Keratinocyte (primary cell): ENCODE data around the gene UNK. TPM values are rescaled to one million over a fixed set of nuclear protein-coding genes. Genes with fewer than 3 reads are reported as not detected.

Source experiments
- DNase-seq: peaks from one replicate; pipeline ENCODE4 v3.0.0-alpha.2; 2011; ENCODE audit warnings: low read depth, missing footprints, low spot score
- FAIRE-seq: peaks from 2 replicates; lab custom pipeline; 2011; peaks lifted over from hg19 to GRCh38; lab: Jason Lieb, UNC
- H2AFZ ChIP-seq: 2 replicates; pipeline ENCODE4 v1.6.0; 2012; ENCODE audit warnings: low read length, control low read depth, inconsistent platforms; ENCODE audit not compliant: control insufficient read depth
- H3K27ac ChIP-seq: 2 replicates; pipeline ENCODE4 v1.5.1; 2011; ENCODE audit warnings: low read length; ENCODE audit not compliant: control insufficient read depth, insufficient read depth
- H3K27me3 ChIP-seq: 3 replicates; pipeline ENCODE4 v1.6.0; 2011; ENCODE audit warnings: low read length; ENCODE audit not compliant: control insufficient read depth, insufficient read depth; ENCODE audit errors: extremely low read depth
- H3K36me3 ChIP-seq, 2 experiments: 2 replicates in 1 of 2; 3 replicates in 1 of 2; pipeline ENCODE4 v1.5.1; 2011; ENCODE audit warnings: low read length in 2 of 2, mild to moderate bottlenecking in 1 of 2; ENCODE audit not compliant: control insufficient read depth in 2 of 2, insufficient read depth in 2 of 2; ENCODE audit errors: extremely low read depth in 1 of 2
- H3K4me1 ChIP-seq: 3 replicates; pipeline ENCODE4 v1.5.1; 2011; ENCODE audit warnings: low read length; ENCODE audit not compliant: control insufficient read depth, insufficient read depth; ENCODE audit errors: extremely low read depth
- H3K4me2 ChIP-seq: 3 replicates; pipeline ENCODE4 v1.6.0; 2011; ENCODE audit warnings: low read depth, low read length; ENCODE audit not compliant: control insufficient read depth, insufficient read depth; ENCODE audit errors: extremely low read depth
- H3K4me3 ChIP-seq, 3 experiments: fragments of 200-600 bp in 1 of 3; sonication (generic) in 1 of 3; 2 replicates in 2 of 3; 3 replicates in 1 of 3; pipeline ENCODE4 v1.5.1; 2011 to 2016; ENCODE audit warnings: low read length in 3 of 3, mild to moderate bottlenecking in 3 of 3, control low read depth in 2 of 3, inconsistent platforms in 1 of 3, low read depth in 1 of 3, mixed read lengths in 1 of 3, mixed run types in 1 of 3, moderate library complexity in 1 of 3; ENCODE audit not compliant: control insufficient read depth in 2 of 3, insufficient read depth in 2 of 3; ENCODE audit errors: extremely low read depth in 1 of 3
- H3K79me2 ChIP-seq: 2 replicates; pipeline ENCODE4 v1.6.0; 2012; ENCODE audit warnings: low read length; ENCODE audit not compliant: control insufficient read depth, insufficient read depth
- H3K9ac ChIP-seq: 3 replicates; pipeline ENCODE4 v1.6.0; 2011; ENCODE audit warnings: low read length; ENCODE audit not compliant: control insufficient read depth, insufficient read depth; ENCODE audit errors: extremely low read depth
- H3K9me1 ChIP-seq: 3 replicates; pipeline ENCODE4 v1.6.0; 2011; ENCODE audit warnings: low read length; ENCODE audit not compliant: control insufficient read depth, insufficient read depth; ENCODE audit errors: extremely low read depth
- H3K9me3 ChIP-seq: 2 replicates; pipeline ENCODE4 v1.5.1; 2012; ENCODE audit warnings: low read depth, low read length; ENCODE audit not compliant: control insufficient read depth
- H4K20me1 ChIP-seq: 3 replicates; pipeline ENCODE4 v1.6.0; 2011; ENCODE audit warnings: low read length; ENCODE audit not compliant: control insufficient read depth, insufficient read depth; ENCODE audit errors: extremely low read depth
- EZH2 ChIP-seq: IDR thresholded peaks from one replicate; pipeline ENCODE4 v1.6.1; 2012; ENCODE audit warnings: inconsistent platforms, mild to moderate bottlenecking, low read length, moderate library complexity
- dilution Hi-C: fragments of 300-500 bp; cut with MboI; formaldehyde crosslinking; loops from one replicate; pipeline ENCODE4 v1.7.0; 2020; ENCODE audit warnings: low sequenced_read_pairs; ENCODE audit not compliant: extremely low pct_ligation_motif_present
- polyA plus RNA-seq, 5 experiments: library from polyadenylated mRNA; depleted of rRNA in 3 of 5; stranded (reverse) in 3 of 5; stranded (forward) in 1 of 5; unstranded in 1 of 5; fragments of >200 nt; gene quantifications; 1 replicate in 1 of 5; 2 replicates in 3 of 5; 3 replicates in 1 of 5; pipeline versions ENCODE4 v1.2.1 to v1.2.3, GENCODE V29; 2011 to 2012; ENCODE audit warnings: missing spikeins in 2 of 5, low read depth in 1 of 5, low replicate concordance in 1 of 5
- TF ChIP-seq, protein P1 (sequence below), 3 experiments: IDR thresholded peaks in 1 of 3; conservative IDR thresholded peaks in 1 of 3; optimal IDR thresholded peaks in 1 of 3; 2 replicates in 2 of 3; 3 replicates in 1 of 3; pipeline versions ENCODE3 to v1.5.1; 2011; ENCODE audit warnings: low read length in 3 of 3, mild to moderate bottlenecking in 3 of 3, moderate library complexity in 2 of 3, control low read depth in 1 of 3, inconsistent platforms in 1 of 3; ENCODE audit not compliant: insufficient read depth in 2 of 3; ENCODE audit errors: extremely low read depth in 1 of 3

The UNK gene
- polyA plus RNA-seq, 1 donor (not counting 4 experiments of a cell fraction or from before 2014, with no cell fraction given): 13.0 TPM

DNA sequence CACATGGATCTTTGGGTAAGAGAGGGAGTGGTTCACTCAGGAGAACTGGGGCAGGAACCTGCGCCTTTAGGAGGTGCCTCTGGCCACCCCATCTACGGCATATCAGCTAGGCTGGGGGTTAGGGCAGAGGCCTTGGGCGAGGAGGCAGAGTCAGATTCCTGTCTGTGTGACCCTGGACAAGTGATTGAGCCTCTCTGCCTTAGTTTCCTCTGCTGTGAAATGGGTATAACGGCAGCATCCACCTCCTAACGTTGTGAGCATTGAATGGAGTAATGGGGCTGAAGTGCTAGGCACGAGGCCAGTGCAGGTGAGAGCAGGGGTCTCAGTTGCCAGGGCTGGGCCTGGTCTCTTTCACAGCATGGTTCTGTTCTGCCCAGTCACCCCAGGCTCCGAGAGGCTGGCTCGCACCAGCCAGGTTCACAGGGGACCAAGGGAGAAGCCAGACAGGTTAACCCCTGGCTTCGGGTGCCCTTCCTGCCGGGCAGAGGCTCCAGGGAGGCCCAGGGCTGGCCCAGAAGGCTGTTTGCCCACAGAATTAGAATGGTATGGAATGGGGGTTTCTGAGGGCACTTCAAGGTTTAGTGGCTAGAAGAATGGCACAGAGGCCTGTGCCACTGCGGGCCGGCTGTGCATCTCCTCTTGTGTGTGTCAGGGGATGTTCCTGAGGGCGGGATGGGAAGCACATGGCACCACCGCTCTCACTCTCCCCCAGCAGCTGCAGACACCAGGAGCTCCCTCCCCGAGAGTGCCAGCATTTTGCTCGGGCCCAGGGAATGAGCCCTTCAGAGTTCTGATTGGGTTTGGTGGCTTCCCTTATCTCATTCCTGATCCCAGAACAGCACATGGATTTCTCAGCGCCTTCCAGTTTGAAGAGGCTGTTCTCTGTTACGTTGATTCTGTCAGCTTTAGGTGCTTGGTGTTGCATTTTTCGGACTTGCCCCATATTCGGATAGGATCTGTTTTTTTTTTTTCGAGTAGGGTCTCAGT lies 35.8 kb downstream of the UNK start:
- Histone ChIP-seq H3K27me3 (no peaks in the 10 kb centered on the region), H3K9me3 (no peaks in the 10 kb centered on the region), H3K4me3 (no peak overlapping the region), H3K4me1 (peaks cover 12% of the 10 kb centered on the region), H3K9me1 (no peaks in the 10 kb centered on the region), H3K4me2 (no peak overlapping the region), H4K20me1 (no peaks in the 10 kb centered on the region), H3K79me2 (no peaks in the 10 kb centered on the region), H3K9ac (no peak overlapping the region), H3K36me3 (peaks cover 15 to 25% of the 10 kb centered on the region in 2 experiments), H2AFZ (no peak overlapping the region), H3K27ac (no peak overlapping the region)
- dilution Hi-C loops: no loop called here
- DNase-seq (no peak), FAIRE-seq (no peak)
- no peak for TF ChIP-seq EZH2
- TF ChIP-seq, protein P1, sequence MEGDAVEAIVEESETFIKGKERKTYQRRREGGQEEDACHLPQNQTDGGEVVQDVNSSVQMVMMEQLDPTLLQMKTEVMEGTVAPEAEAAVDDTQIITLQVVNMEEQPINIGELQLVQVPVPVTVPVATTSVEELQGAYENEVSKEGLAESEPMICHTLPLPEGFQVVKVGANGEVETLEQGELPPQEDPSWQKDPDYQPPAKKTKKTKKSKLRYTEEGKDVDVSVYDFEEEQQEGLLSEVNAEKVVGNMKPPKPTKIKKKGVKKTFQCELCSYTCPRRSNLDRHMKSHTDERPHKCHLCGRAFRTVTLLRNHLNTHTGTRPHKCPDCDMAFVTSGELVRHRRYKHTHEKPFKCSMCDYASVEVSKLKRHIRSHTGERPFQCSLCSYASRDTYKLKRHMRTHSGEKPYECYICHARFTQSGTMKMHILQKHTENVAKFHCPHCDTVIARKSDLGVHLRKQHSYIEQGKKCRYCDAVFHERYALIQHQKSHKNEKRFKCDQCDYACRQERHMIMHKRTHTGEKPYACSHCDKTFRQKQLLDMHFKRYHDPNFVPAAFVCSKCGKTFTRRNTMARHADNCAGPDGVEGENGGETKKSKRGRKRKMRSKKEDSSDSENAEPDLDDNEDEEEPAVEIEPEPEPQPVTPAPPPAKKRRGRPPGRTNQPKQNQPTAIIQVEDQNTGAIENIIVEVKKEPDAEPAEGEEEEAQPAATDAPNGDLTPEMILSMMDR (optimal IDR thresholded peaks at IDR 0.05 in 1 of 3, IDR thresholded peaks at IDR 0.05 in 1 of 3, conservative IDR thresholded peaks at IDR 0.05 in 1 of 3; ENCODE audit: extremely low read depth in 1 of 3, insufficient read depth in 2 of 3, low read length in 3 of 3): no peak

GRCh38 chr17:75821552-75821951 lies 36.9 kb downstream of the UNK start:
- H3K4me2 ChIP-seq: no peak overlapping the region
- no peak overlapping the region for H3K4me3 ChIP-seq
- H3K27me3 ChIP-seq: no peaks in the 10 kb centered on the region
- TF ChIP-seq, protein P1 (optimal IDR thresholded peaks at IDR 0.05 in 1 of 3, IDR thresholded peaks at IDR 0.05 in 1 of 3, conservative IDR thresholded peaks at IDR 0.05 in 1 of 3; ENCODE audit: extremely low read depth in 1 of 3, insufficient read depth in 2 of 3, low read length in 3 of 3): no peak
- no peak for TF ChIP-seq EZH2
- H3K9me3 ChIP-seq: no peaks in the 10 kb centered on the region
- H3K79me2 ChIP-seq: no peaks in the 10 kb centered on the region
- H3K9ac ChIP-seq: no peak overlapping the region
- peaks cover 11% of the 10 kb centered on the region for H3K4me1 ChIP-seq
- no peaks in the 10 kb centered on the region for H4K20me1 ChIP-seq
- peaks cover 13 to 25% of the 10 kb centered on the region in 2 experiments for H3K36me3 ChIP-seq
- no peak overlapping the region for H3K27ac ChIP-seq
- H2AFZ ChIP-seq: no peak overlapping the region
- no peak for DNase-seq
- dilution Hi-C loops: no loop called here
- FAIRE-seq: no peak
- no peaks in the 10 kb centered on the region for H3K9me1 ChIP-seq
